Mesenteric fat pad (tissue), 1 donor: Measurements from ENCODE around the gene PUM1. TPM values are rescaled to one million over a fixed set of nuclear protein-coding genes. Genes with fewer than 3 reads are reported as not detected.
"Not testable (repeated sequence)": the region's sequence is repeated elsewhere in the genome, so short reads cannot be mapped to it uniquely, and the experiment has no call there.

Experiments used
- DNase-seq: peaks from one replicate; pipeline ENCODE4 v3.0.0-alpha.2; 2020; ENCODE audit warnings: low spot score
- total RNA-seq: library from RNA; stranded (reverse); fragmentation: NEBNext Ultra II Directional; extraction: Animal tissue kit (Norgen Biotek cat#: 25700); gene quantifications from one replicate; pipeline ENCODE4 v1.2.1, GENCODE V29; 2021
- donor health status: DM: yes; HTN: yes; CAD: no.

Gene PUM1
- total RNA-seq, 1 donor from 2014 or later, result 114 TPM

GRCh38 chr1:31064718-31065309 is 703 bp downstream of the PUM1 start:
- no peak for DNase-seq

GRCh38 chr1:31064111-31064717 is 1.3 kb downstream of the PUM1 start:
- no peak for DNase-seq

- no peak for DNase-seq
These were observed 1.9 kb downstream of the PUM1 start for GRCh38 chr1:31063631-31064030.

GRCh38 chr1:31062867-31063380 is 2.6 kb downstream of the PUM1 start:
- no peak for DNase-seq

- peak; percentile 30 for DNase-seq
These were observed 3.2 kb downstream of the PUM1 start for GRCh38 chr1:31062162-31062866.

- DNase-seq, result no peak
These were observed 7.5 kb downstream of the PUM1 start for GRCh38 chr1:31058012-31058411.

- no peak for DNase-seq
These were observed 9.6 kb downstream of the PUM1 start for GRCh38 chr1:31055953-31056352.

- DNase-seq, result no peak
These were observed 10.0 kb downstream of the PUM1 start for GRCh38 chr1:31055501-31055900.

- no peak for DNase-seq
These were observed 10.5 kb downstream of the PUM1 start for GRCh38 chr1:31054958-31055481.

GRCh38 chr1:31054349-31054748 is 11.2 kb downstream of the PUM1 start:
- DNase-seq, result no peak

- DNase-seq, result not testable (repeated sequence)
These were observed 12.9 kb downstream of the PUM1 start for GRCh38 chr1:31052613-31053012.

GRCh38 chr1:31051611-31052010 is 13.9 kb downstream of the PUM1 start:
- no peak for DNase-seq

- not testable (repeated sequence) for DNase-seq
These were observed 18.0 kb downstream of the PUM1 start for GRCh38 chr1:31047507-31047906.

GRCh38 chr1:31043631-31044030 is 21.9 kb downstream of the PUM1 start:
- DNase-seq, result no peak

- DNase-seq, result no peak
These were observed 22.9 kb downstream of the PUM1 start for GRCh38 chr1:31042656-31043055.

- DNase-seq, result no peak
These were observed 24.0 kb downstream of the PUM1 start for GRCh38 chr1:31041529-31041928.

- DNase-seq, result no peak
These were observed 25.5 kb downstream of the PUM1 start for GRCh38 chr1:31040038-31040437.

- not testable (repeated sequence) for DNase-seq
These were observed 26.6 kb downstream of the PUM1 start for GRCh38 chr1:31038935-31039334.

GRCh38 chr1:31038360-31038759 is 27.2 kb downstream of the PUM1 start:
- DNase-seq, result no peak

- DNase-seq, result no peak
These were observed 28.6 kb downstream of the PUM1 start for GRCh38 chr1:31036749-31037500.

GRCh38 chr1:31033598-31033997 is 31.9 kb downstream of the PUM1 start:
- DNase-seq, result no peak
